ENCODE measurements around the gene HS6ST3.
"Not testable (repeated sequence)": the region's sequence is repeated elsewhere in the genome, so short reads cannot be mapped to it uniquely, and the experiment has no call there.

Gene HS6ST3

GRCh38 chr13:96749825-96750224 lies 659.9 kb downstream of the HS6ST3 start:
- H3K4me2 ChIP-seq (ENCODE audit: low read length), result no peak overlapping the region
- no peak overlapping the region for H3K4me3 ChIP-seq (ENCODE audit: low read length)
- no peak overlapping the region for H3K9ac ChIP-seq (ENCODE audit: low read depth, low read length)
- no peaks in the 10 kb centered on the region for H3K36me3 ChIP-seq (ENCODE audit: insufficient read depth, low read length)
- no peaks in the 10 kb centered on the region for H3K4me1 ChIP-seq (ENCODE audit: control insufficient read depth, insufficient read depth, low read length)
- no peaks in the 10 kb centered on the region for H3K9me3 ChIP-seq (replicated peaks; ENCODE audit: low read length)
- H3K27me3 ChIP-seq (ENCODE audit: control insufficient read depth, insufficient read depth, low read length), result no peaks in the 10 kb centered on the region

- Histone ChIP-seq H3K4me1 (ENCODE audit: control insufficient read depth, insufficient read depth, low read length) (no peaks in the 10 kb centered on the region), H3K36me3 (ENCODE audit: insufficient read depth, low read length) (no peaks in the 10 kb centered on the region), H3K9me3 (replicated peaks; ENCODE audit: low read length) (no peaks in the 10 kb centered on the region), H3K4me2 (ENCODE audit: low read length) (no peak overlapping the region), H3K27me3 (ENCODE audit: control insufficient read depth, insufficient read depth, low read length) (no peaks in the 10 kb centered on the region), H3K9ac (ENCODE audit: low read depth, low read length) (no peak overlapping the region), H3K4me3 (ENCODE audit: low read length) (no peak overlapping the region)
Observed at GRCh38 chr13:96751089-96751488, 661.2 kb downstream of the HS6ST3 start.

- Histone ChIP-seq H3K36me3 (ENCODE audit: insufficient read depth, low read length) (no peaks in the 10 kb centered on the region), H3K27me3 (ENCODE audit: control insufficient read depth, insufficient read depth, low read length) (no peaks in the 10 kb centered on the region), H3K9ac (ENCODE audit: low read depth, low read length) (no peak overlapping the region), H3K4me3 (ENCODE audit: low read length) (no peak overlapping the region), H3K4me2 (ENCODE audit: low read length) (no peak overlapping the region), H3K9me3 (replicated peaks; ENCODE audit: low read length) (no peaks in the 10 kb centered on the region), H3K4me1 (ENCODE audit: control insufficient read depth, insufficient read depth, low read length) (peaks cover 7% of the 10 kb centered on the region)
Observed at GRCh38 chr13:96762876-96763275, 673.0 kb downstream of the HS6ST3 start.

- no peak overlapping the region for H3K9ac ChIP-seq (ENCODE audit: low read depth, low read length)
Observed at GRCh38 chr13:96766306-96766705, 676.4 kb downstream of the HS6ST3 start.

GRCh38 chr13:96768524-96768923 lies 678.6 kb downstream of the HS6ST3 start:
- H3K27me3 ChIP-seq (ENCODE audit: control insufficient read depth, insufficient read depth, low read length), result no peaks in the 10 kb centered on the region
- no peaks in the 10 kb centered on the region for H3K36me3 ChIP-seq (ENCODE audit: insufficient read depth, low read length)
- H3K4me2 ChIP-seq (ENCODE audit: low read length), result no peak overlapping the region
- peaks cover 7% of the 10 kb centered on the region for H3K4me1 ChIP-seq (ENCODE audit: control insufficient read depth, insufficient read depth, low read length)
- no peaks in the 10 kb centered on the region for H3K9me3 ChIP-seq (replicated peaks; ENCODE audit: low read length)
- H3K4me3 ChIP-seq (ENCODE audit: low read length), result no peak overlapping the region
- H3K9ac ChIP-seq (ENCODE audit: low read depth, low read length), result no peak overlapping the region

More at GRCh38 chr13:96766306-96766705, 676.4 kb downstream of the HS6ST3 start:
- H3K4me2 ChIP-seq (ENCODE audit: low read length), result no peak overlapping the region
- peaks cover 7% of the 10 kb centered on the region for H3K4me1 ChIP-seq (ENCODE audit: control insufficient read depth, insufficient read depth, low read length)
- H3K36me3 ChIP-seq (ENCODE audit: insufficient read depth, low read length), result no peaks in the 10 kb centered on the region
- no peaks in the 10 kb centered on the region for H3K9me3 ChIP-seq (replicated peaks; ENCODE audit: low read length)
- no peak overlapping the region for H3K4me3 ChIP-seq (ENCODE audit: low read length)
- no peaks in the 10 kb centered on the region for H3K27me3 ChIP-seq (ENCODE audit: control insufficient read depth, insufficient read depth, low read length)

- Histone ChIP-seq H3K36me3 (ENCODE audit: insufficient read depth, low read length) (no peaks in the 10 kb centered on the region), H3K4me1 (ENCODE audit: control insufficient read depth, insufficient read depth, low read length) (peaks cover 7% of the 10 kb centered on the region), H3K9me3 (replicated peaks; ENCODE audit: low read length) (no peaks in the 10 kb centered on the region), H3K4me2 (ENCODE audit: low read length) (no peak overlapping the region), H3K9ac (ENCODE audit: low read depth, low read length) (no peak overlapping the region), H3K4me3 (ENCODE audit: low read length) (no peak overlapping the region), H3K27me3 (ENCODE audit: control insufficient read depth, insufficient read depth, low read length) (no peaks in the 10 kb centered on the region)
Observed at GRCh38 chr13:96769874-96770273, 680.0 kb downstream of the HS6ST3 start.

- Histone ChIP-seq H3K9me3 (replicated peaks; ENCODE audit: low read length) (no peaks in the 10 kb centered on the region), H3K9ac (ENCODE audit: low read depth, low read length) (no peak overlapping the region), H3K4me2 (ENCODE audit: low read length) (no peak overlapping the region), H3K4me3 (ENCODE audit: low read length) (no peak overlapping the region), H3K4me1 (ENCODE audit: control insufficient read depth, insufficient read depth, low read length) (peaks cover 5% of the 10 kb centered on the region), H3K36me3 (ENCODE audit: insufficient read depth, low read length) (no peaks in the 10 kb centered on the region), H3K27me3 (ENCODE audit: control insufficient read depth, insufficient read depth, low read length) (no peaks in the 10 kb centered on the region)
Observed at GRCh38 chr13:96771486-96772367, 681.8 kb downstream of the HS6ST3 start.

GRCh38 chr13:96772426-96772825 lies 682.5 kb downstream of the HS6ST3 start:
- Histone ChIP-seq H3K4me3 (ENCODE audit: low read length) (no peak overlapping the region), H3K4me2 (ENCODE audit: low read length) (no peak overlapping the region), H3K36me3 (ENCODE audit: insufficient read depth, low read length) (no peaks in the 10 kb centered on the region), H3K4me1 (ENCODE audit: control insufficient read depth, insufficient read depth, low read length) (no peaks in the 10 kb centered on the region), H3K27me3 (ENCODE audit: control insufficient read depth, insufficient read depth, low read length) (no peaks in the 10 kb centered on the region), H3K9ac (ENCODE audit: low read depth, low read length) (no peak overlapping the region), H3K9me3 (replicated peaks; ENCODE audit: low read length) (no peaks in the 10 kb centered on the region)

GRCh38 chr13:96778302-96778701 lies 688.4 kb downstream of the HS6ST3 start:
- H3K9ac ChIP-seq (ENCODE audit: low read depth, low read length); H3K4me2 ChIP-seq (ENCODE audit: low read length); H3K36me3 ChIP-seq (ENCODE audit: insufficient read depth, low read length); H3K4me3 ChIP-seq (ENCODE audit: low read length); H3K27me3 ChIP-seq (ENCODE audit: control insufficient read depth, insufficient read depth, low read length); H3K9me3 ChIP-seq (replicated peaks; ENCODE audit: low read length): not testable (repeated sequence)
- peaks cover 38% of the 10 kb centered on the region for H3K4me1 ChIP-seq (ENCODE audit: control insufficient read depth, insufficient read depth, low read length)

- H3K9ac ChIP-seq (ENCODE audit: low read depth, low read length), result no peak overlapping the region
- no peaks in the 10 kb centered on the region for H3K27me3 ChIP-seq (ENCODE audit: control insufficient read depth, insufficient read depth, low read length)
- H3K9me3 ChIP-seq (replicated peaks; ENCODE audit: low read length), result no peaks in the 10 kb centered on the region
- H3K4me2 ChIP-seq (ENCODE audit: low read length), result peak overlapping the region; percentile 37
- no peak overlapping the region for H3K4me3 ChIP-seq (ENCODE audit: low read length)
- H3K4me1 ChIP-seq (ENCODE audit: control insufficient read depth, insufficient read depth, low read length), result peaks cover 38% of the 10 kb centered on the region
- no peaks in the 10 kb centered on the region for H3K36me3 ChIP-seq (ENCODE audit: insufficient read depth, low read length)
Observed at GRCh38 chr13:96779691-96780090, 689.8 kb downstream of the HS6ST3 start.

GRCh38 chr13:96780105-96780504 lies 690.2 kb downstream of the HS6ST3 start:
- Histone ChIP-seq H3K4me3 (ENCODE audit: low read length) (no peak overlapping the region), H3K36me3 (ENCODE audit: insufficient read depth, low read length) (no peaks in the 10 kb centered on the region), H3K9ac (ENCODE audit: low read depth, low read length) (no peak overlapping the region), H3K9me3 (replicated peaks; ENCODE audit: low read length) (no peaks in the 10 kb centered on the region), H3K4me1 (ENCODE audit: control insufficient read depth, insufficient read depth, low read length) (peaks cover 38% of the 10 kb centered on the region), H3K4me2 (ENCODE audit: low read length) (peak overlapping the region; percentile 37), H3K27me3 (ENCODE audit: control insufficient read depth, insufficient read depth, low read length) (no peaks in the 10 kb centered on the region)

- Histone ChIP-seq H3K4me1 (ENCODE audit: control insufficient read depth, insufficient read depth, low read length) (peaks cover 38% of the 10 kb centered on the region), H3K36me3 (ENCODE audit: insufficient read depth, low read length) (no peaks in the 10 kb centered on the region), H3K4me3 (ENCODE audit: low read length) (no peak overlapping the region), H3K9ac (ENCODE audit: low read depth, low read length) (no peak overlapping the region), H3K27me3 (ENCODE audit: control insufficient read depth, insufficient read depth, low read length) (no peaks in the 10 kb centered on the region), H3K4me2 (ENCODE audit: low read length) (peak overlapping the region; percentile 8), H3K9me3 (replicated peaks; ENCODE audit: low read length) (no peaks in the 10 kb centered on the region)
Observed at GRCh38 chr13:96781141-96781540, 691.2 kb downstream of the HS6ST3 start.
